DMS114 treated with DMSO at 0.1 percent for 48 hours (cell line): ENCODE data around the gene AHR.
"Not testable (repeated sequence)": the region's sequence is repeated elsewhere in the genome, so short reads cannot be mapped to it uniquely, and the experiment has no call there.

Experiments
- DNase-seq: peaks from one replicate; lab custom pipeline; 2025; ENCODE audit not compliant: unreplicated experiment; lab: John Stamatoyannopoulos, UW

The AHR gene

DNA sequence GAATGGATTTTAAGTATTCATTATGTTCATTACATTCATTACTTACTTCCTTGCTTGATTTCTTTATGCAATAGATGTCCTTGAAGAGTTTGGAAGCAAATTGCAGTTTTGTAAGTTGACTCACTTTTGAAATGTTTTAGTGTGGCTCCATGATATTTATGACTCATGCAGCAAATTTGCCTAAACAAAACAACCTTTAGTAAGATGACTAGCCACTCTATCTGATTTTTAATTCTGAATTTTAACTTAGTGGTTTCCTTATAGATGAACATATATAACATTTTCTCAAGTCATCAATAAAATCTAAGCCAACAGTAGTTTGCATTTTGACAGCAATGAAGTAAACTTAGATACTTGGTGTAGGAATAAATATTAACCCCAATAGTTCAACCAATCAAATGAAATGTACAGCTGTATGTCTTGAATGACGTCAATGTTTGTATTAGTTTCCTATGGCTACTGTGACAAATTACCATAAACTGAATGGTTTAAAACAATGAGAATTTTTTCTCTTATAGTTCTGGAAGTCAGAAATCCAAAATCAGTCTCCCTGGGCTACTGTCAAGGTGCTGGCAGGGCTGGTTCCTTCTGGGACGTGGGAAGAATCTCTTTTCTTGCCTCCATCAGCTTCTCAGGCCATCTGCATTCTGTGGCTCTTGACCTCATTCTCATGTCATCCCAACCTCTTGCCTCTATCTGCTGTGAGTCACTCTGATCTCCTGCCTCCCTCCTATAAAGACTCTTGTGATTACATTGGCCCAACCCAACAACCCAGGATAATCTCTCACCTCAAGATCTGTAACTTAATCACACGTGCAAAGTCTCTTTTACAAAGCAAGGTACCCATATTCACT, 73.4 kb downstream of the AHR start:
- no peak for DNase-seq

DNA sequence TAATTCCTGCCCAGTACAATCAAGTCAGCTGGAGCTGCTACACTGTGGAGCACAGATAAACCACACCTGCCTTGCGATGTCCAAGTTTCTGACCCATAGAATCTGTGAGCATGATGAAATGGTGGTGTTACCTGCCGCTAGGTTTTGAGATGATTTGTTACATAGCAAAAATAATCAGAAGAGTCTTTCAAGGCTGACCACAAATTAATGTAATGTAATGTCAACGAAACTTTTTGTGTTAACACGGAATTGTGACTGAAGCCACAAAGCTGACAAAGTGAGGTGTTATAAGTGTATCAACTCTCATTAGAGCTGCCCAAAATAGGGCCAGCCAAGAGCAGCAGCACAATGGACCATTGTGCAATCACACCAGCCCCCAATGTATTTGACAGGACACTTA, 75.7 kb downstream of the AHR start:
- DNase-seq: no peak

- no peak for DNase-seq
Measured at GRCh38 chr7:17374654-17375053, 76.2 kb downstream of the AHR start.

GRCh38 chr7:17376595-17376994, 78.1 kb downstream of the AHR start:
- no peak for DNase-seq

DNA sequence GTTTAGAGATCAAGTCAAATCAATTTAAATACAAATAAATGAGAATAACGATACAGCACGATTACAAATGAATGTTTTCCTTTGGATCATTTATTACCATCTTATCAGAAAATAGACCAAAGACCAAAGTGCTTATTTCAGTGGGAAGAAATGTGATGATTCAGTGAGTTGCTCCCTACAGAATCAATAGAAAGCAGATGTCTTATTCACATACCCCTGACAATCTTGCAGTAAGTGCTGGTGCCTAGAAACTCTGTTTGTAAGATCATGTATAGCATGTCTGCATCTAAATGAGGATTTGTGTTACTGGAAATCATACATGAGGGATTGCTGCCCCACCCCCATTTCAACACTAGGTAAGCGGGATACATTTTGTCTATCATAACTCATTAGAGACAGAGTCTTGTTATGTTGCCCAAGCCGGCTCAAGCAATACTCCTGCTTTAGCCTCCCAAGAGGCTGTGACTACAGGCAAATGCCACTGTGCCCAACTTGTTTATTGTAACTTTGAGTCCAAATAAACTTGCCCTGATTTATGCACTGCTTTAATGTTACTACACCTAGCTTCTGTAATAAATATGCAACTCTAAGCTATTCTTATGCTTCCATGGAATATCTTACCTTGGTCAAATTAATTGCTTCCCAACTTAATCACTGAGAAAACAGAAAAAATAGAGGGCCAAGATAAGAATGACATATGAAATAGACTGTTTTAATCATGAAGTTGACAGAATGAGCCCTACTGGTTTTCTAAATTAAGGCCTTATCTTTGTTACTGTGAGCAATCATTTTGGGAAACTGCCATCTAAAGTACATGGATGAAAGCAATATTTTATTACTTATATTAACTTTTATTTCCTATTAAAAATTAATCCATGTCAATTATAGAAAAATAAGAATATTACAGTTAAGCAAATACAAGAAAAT, 82.5 kb downstream of the AHR start:
- DNase-seq: no peak

GRCh38 chr7:17382408-17383354, 84.2 kb downstream of the AHR start:
- DNase-seq: not testable (repeated sequence)

DNA sequence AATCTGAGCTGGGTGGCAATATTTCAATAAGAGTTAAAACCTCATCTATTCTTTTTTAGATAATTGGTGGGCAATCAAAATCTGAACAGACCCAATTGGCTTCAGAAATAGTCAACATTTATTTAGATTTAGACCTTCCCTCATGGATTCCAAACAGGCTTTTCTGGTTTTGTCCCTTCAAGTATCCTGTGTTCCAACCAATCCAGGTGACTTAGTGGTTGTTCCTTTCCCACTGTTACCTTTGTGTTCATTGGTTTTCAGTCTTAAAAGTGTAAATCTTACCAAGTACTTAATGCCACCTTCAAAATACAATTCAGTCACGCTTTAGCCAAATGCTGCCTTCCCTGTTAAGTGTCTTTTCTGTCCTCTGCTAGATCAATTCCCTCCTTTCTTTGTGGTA, 85.9 kb downstream of the AHR start:
- no peak for DNase-seq

DNA sequence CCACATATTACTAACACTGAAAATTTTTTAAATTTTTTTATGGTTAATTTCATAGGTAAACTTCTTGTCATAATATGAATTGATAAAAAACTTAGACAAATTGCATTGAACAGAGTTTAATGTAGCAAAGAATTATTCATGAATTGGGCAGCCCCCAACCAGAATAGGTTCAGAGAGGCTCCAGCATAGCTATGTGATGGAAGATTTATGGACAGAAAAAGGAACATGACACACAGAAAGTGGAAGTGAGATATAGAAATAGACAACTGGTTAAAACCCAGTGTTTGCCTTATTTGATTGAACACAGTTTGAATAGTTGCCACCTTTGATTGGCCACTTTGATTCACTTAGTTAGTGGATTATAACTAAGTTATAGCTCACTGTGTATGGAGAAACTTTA, 87.2 kb downstream of the AHR start:
- no peak for DNase-seq

DNA sequence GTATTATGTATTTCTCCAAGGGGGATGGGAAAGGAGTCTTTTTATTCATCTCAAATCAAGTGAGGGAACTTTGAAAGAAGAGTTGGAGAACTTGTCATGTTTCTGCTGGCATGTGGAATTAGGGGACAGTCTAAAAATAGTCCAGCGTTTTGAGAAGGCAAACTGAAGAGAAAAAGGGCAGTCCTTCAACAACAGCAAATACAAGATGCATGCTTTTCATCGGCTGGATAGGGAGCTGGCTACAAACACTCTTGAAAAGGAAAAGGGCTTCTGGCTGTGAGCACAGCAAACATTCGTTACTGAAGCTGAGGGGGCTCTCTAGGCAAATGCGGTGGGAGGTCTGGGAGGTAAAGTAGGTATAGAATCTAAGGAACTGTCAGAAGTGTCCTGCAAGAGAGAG, 91.9 kb downstream of the AHR start:
- no peak for DNase-seq

DNA sequence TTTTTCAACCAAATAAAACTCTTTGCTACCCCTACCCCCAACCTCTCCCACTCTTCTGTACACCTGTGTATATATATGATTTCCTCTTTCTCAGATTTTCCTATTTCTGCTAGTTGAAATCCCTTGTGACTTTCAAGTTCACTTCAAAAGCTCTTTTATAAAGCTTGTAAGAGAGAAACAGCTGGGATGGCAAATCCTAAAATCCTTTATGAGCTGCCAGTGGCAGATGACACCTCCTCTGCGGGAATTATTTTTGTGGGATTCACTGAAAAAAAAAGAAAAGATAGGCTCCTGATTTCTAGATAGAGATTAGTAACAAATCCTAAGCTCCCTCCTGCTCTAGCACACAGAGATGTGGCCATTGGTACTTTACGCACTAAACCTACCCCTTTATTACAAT, 92.9 kb downstream of the AHR start:
- no peak for DNase-seq

DNA sequence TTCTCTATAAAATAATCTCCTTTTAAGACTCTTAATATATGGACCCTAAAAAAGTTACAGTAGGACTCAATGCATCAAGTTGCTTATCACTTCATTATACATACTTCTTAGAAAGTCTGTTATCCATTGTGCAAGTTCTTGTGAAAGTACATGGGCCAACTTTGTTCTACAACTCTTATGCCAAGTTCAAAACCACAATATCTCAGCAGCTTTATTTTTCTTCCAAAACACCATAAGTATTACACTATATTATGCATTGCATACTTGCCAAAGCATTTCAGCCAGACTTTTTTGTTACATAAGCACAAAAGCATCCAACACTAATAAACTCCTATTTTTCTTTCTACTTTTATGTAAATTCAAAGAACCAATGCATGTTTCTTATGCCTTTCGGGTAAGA, 94.4 kb downstream of the AHR start:
- DNase-seq: no peak

GRCh38 chr7:17394563-17394962, 96.1 kb downstream of the AHR start:
- DNase-seq: not testable (repeated sequence)
